Osteocyte (in vitro differentiated cells): Measurements from ENCODE around the gene SSBP3. TPM values are rescaled to one million over a fixed set of nuclear protein-coding genes. Genes with fewer than 3 reads are reported as not detected.

Source experiments
- DNase-seq: peaks from one replicate; pipeline ENCODE4 v3.0.0; 2021; ENCODE audit warnings: mixed read lengths; ENCODE audit not compliant: unreplicated experiment; ENCODE audit errors: extremely low spot score
- H3K27ac Mint-ChIP-seq: one replicate; pipeline ENCODE4 v1.8.0; 2021; ENCODE audit warnings: mild to moderate bottlenecking, mixed read lengths; ENCODE audit not compliant: unreplicated experiment
- H3K27me3 Mint-ChIP-seq: one replicate; pipeline ENCODE4 v1.8.0; 2021; ENCODE audit warnings: mixed read lengths; ENCODE audit not compliant: unreplicated experiment
- H3K36me3 Mint-ChIP-seq: one replicate; pipeline ENCODE4 v1.8.0; 2021; ENCODE audit warnings: mixed read lengths; ENCODE audit not compliant: unreplicated experiment
- H3K4me1 Mint-ChIP-seq: one replicate; pipeline ENCODE4 v1.8.0; 2021; ENCODE audit warnings: mixed read lengths; ENCODE audit not compliant: unreplicated experiment
- H3K4me3 Mint-ChIP-seq: one replicate; pipeline ENCODE4 v1.8.0; 2021; ENCODE audit warnings: mild to moderate bottlenecking, moderate library complexity, mixed read lengths; ENCODE audit not compliant: unreplicated experiment
- H3K9me3 Mint-ChIP-seq: one replicate; pipeline ENCODE4 v1.8.0; 2021; ENCODE audit warnings: mixed read lengths; ENCODE audit not compliant: unreplicated experiment
- total RNA-seq: library from RNA; stranded (reverse); gene quantifications from 2 replicates; pipeline ENCODE4 v1.2.1, GENCODE V29; 2021
- TF ChIP-seq, protein P1 (sequence below): fragments of 200-600 bp; sonication (generic); IDR thresholded peaks from 2 replicates; pipeline ENCODE4 v1.5.0; 2021; ENCODE audit warnings: antibody characterized with exemption, mild to moderate bottlenecking, moderate library complexity

The SSBP3 gene
- total RNA-seq, 1 donor from 2014 or later = 56.4 TPM

DNA sequence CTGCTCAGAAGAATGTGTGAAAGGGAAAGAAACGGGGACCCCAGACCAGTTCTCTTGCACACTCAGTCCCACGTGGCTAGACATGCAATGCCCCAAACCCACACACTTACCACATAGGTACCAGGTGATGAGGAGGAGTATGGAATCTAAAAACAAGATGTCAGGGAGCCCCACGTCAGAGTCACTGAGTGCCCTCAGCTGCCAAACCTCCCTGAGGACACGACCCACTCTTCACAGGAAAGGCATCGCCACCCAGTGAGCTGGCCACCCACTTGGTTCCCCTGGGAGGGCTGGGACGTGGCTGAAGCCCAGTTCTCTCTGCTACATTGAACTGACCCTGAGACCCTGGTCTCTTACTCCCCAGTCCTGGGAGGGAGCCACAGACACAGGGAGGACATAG, 164.8 kb downstream of the SSBP3 start:
- no peak for DNase-seq
- Mint-ChIP-seq H3K4me3 (no peak overlapping the region), H3K27me3 (no peaks in the 10 kb centered on the region), H3K27ac (no peak overlapping the region), H3K4me1 (peaks cover 3% of the 10 kb centered on the region), H3K36me3 (peaks cover 33% of the 10 kb centered on the region), H3K9me3 (no peaks in the 10 kb centered on the region)
- TF ChIP-seq, protein P1, sequence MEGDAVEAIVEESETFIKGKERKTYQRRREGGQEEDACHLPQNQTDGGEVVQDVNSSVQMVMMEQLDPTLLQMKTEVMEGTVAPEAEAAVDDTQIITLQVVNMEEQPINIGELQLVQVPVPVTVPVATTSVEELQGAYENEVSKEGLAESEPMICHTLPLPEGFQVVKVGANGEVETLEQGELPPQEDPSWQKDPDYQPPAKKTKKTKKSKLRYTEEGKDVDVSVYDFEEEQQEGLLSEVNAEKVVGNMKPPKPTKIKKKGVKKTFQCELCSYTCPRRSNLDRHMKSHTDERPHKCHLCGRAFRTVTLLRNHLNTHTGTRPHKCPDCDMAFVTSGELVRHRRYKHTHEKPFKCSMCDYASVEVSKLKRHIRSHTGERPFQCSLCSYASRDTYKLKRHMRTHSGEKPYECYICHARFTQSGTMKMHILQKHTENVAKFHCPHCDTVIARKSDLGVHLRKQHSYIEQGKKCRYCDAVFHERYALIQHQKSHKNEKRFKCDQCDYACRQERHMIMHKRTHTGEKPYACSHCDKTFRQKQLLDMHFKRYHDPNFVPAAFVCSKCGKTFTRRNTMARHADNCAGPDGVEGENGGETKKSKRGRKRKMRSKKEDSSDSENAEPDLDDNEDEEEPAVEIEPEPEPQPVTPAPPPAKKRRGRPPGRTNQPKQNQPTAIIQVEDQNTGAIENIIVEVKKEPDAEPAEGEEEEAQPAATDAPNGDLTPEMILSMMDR = no peak

DNA sequence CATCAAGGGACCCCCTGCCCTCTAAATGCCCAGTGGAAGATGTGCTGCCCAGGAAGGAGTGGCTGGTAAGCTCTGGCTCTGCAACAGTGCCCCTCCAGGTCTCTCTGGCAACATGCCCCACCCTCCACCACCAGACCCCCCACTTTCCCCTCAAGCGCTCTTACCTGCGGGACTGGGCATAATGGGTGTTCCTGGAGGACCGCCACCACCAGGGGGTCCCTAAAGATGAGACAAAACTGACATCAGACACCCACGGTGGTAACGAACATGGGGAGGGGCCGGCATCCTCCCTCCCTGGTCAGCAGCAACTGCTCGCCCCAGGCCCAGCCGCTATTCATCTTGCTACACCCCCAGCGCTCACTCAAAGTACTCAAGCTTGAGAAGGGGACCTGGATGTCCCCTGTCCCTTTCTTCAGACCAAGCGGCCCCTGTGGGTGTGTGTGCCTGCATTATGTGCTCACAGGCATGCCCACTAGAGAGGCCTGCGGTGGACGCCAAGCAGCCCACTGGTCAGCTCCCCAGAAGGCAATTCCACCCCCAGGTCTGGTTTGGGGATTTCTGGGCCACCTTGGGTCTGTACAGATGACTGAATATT, 165.4 kb downstream of the SSBP3 start:
- TF ChIP-seq, protein P1 = no peak
- H3K4me3 Mint-ChIP-seq = no peak overlapping the region
- H3K4me1 Mint-ChIP-seq = peaks cover 3% of the 10 kb centered on the region
- H3K27ac Mint-ChIP-seq = no peak overlapping the region
- DNase-seq = no peak
- H3K36me3 Mint-ChIP-seq = peaks cover 34% of the 10 kb centered on the region
- H3K9me3 Mint-ChIP-seq = no peaks in the 10 kb centered on the region
- H3K27me3 Mint-ChIP-seq = no peaks in the 10 kb centered on the region

DNA sequence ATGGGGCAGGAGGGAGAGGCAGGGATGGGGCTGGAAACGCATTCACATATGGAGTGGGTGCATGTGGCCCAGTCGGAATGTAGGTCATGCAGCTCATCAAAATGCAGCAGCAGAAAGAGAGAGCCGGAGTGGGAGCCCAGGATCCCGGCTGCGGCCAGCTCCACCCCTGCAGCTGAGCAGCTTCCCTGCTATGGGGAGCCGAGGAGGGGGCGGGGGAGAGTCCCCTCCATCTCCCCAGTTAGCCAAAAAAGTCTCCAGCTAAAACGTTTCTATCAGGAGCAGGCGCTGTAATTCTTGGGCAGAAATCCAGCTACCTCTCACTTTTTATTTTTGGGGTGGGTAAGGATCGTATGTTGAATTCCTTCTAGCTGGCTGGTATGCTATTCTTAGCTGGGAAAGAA, 166.6 kb downstream of the SSBP3 start:
- H3K27me3 Mint-ChIP-seq = no peaks in the 10 kb centered on the region

DNA sequence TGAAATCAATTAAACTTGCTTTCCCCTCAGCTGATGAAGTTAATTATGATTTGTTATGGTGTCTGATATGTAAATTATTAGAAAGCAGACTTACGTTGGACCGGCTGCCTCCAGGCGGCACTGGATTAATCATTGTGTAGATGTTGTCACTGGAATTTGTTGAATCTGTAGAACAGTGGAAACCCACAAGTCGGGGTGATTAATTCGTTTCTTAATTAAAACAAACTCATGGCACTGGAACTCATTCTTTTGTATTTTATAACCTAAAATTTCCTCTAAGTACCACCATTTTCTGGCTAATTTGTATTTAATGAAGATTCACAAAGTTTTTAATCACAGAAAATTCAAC, 167.2 kb downstream of the SSBP3 start:
- peaks cover 29% of the 10 kb centered on the region for H3K36me3 Mint-ChIP-seq
- no peaks in the 10 kb centered on the region for H3K27me3 Mint-ChIP-seq
- no peaks in the 10 kb centered on the region for H3K9me3 Mint-ChIP-seq
- H3K4me1 Mint-ChIP-seq = no peaks in the 10 kb centered on the region
- no peak overlapping the region for H3K27ac Mint-ChIP-seq
- no peak for DNase-seq
- no peak overlapping the region for H3K4me3 Mint-ChIP-seq
- TF ChIP-seq, protein P1 = no peak

More for the DNA sequence above, 166.6 kb downstream of the SSBP3 start:
- no peaks in the 10 kb centered on the region for H3K9me3 Mint-ChIP-seq
- no peak overlapping the region for H3K27ac Mint-ChIP-seq
- H3K36me3 Mint-ChIP-seq = peaks cover 32% of the 10 kb centered on the region
- no peak overlapping the region for H3K4me3 Mint-ChIP-seq
- TF ChIP-seq, protein P1 = no peak
- no peaks in the 10 kb centered on the region for H3K4me1 Mint-ChIP-seq
- DNase-seq = no peak

DNA sequence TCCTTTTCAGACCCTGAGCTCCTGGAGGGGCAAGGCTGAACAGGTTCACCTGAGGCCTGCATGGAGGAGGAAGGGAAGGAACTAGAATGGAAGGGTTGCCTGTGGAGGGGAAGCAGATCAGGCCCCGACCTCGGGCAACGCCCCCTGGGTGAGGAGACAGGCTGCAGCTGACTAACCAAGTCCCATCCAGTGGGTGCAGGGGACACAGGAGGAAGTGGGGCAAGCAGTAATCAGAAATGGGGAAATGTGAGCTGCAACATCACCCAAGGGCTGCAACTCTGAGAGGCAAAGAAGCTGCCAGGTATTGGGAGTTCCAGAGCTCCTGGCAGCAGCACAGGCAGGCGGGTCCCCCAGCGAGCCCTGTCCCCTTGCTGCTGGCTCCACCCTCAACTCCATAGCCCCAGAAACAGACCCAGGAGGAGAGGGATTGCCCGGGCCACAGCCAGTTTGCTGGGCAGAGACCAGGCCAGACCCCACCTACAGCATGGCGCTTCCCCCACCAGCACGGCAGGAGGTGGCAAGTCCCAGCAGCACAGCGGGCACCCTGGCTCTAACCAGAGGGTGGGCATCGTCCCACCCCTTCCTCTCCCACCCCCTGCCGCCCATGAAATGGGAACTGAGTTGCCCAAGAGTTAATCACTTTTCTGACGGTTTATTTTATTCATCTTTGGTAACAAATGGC, 167.7 kb downstream of the SSBP3 start:
- Mint-ChIP-seq H3K27me3 (no peaks in the 10 kb centered on the region), H3K4me1 (no peaks in the 10 kb centered on the region), H3K4me3 (no peak overlapping the region), H3K27ac (no peak overlapping the region), H3K9me3 (no peaks in the 10 kb centered on the region), H3K36me3 (peaks cover 25% of the 10 kb centered on the region)
- TF ChIP-seq, protein P1 = no peak
- DNase-seq = no peak
